Measurements from ENCODE around the gene CATSPERD.

Gene CATSPERD

GRCh38 chr19:5799247-5800241 is 79.1 kb downstream of the CATSPERD start:
- H3K9me3 Mint-ChIP-seq, result no peaks in the 10 kb centered on the region
- H3K27me3 Mint-ChIP-seq, result peaks cover 5% of the 10 kb centered on the region
- no peaks in the 10 kb centered on the region for H3K36me3 Mint-ChIP-seq
- H3K4me1 Mint-ChIP-seq, result peaks cover 18% of the 10 kb centered on the region
- H3K27ac Mint-ChIP-seq, result no peak overlapping the region
- no peak overlapping the region for H3K4me3 Mint-ChIP-seq

DNA sequence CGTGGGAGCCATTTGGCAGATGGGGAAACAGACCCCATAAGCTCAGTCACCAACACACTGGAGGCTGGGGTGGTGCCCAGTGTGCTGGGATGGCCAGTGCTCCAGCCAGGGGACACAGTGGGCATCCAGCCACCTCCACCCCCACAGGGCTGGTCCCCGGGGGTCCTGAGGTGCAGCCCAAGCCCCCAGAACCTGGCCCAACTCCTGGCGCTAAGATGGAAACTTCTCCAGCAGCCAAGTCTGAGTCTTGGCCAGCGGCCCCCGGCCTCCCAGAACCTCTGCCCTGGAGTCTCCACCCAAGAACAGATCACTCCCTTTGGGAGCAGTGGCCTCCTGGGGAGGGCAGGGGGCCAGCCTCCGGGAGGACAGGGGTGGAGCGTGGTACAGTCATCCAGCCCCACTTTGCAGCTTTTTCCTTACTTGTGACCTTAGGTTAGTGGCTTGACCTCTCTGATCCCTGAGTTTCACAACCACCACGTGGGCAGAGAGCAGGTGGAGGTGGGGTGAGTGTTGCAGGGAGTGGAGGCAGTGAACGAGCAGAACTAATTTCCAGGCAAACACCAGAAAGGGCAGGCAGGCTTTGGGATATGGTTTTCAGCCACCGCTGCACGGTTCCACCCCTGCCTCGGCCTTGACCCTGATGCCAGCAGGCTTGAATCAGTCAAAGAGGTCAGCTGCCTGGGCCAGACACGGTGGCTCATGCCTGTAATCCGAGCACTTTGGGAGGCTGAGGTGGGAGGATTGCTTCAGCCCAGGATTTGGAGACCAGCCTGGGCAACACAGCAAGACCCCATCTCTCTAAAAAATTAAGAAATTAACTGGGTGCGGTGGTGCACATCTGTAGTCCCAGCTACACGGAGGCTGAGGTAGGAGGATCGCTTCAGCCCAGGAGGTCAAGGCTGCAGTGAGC is 80.2 kb downstream of the CATSPERD start:
- no peaks in the 10 kb centered on the region for H3K36me3 Mint-ChIP-seq
- H3K27me3 Mint-ChIP-seq, result peaks cover 5% of the 10 kb centered on the region
- no peak overlapping the region for H3K27ac Mint-ChIP-seq
- no peaks in the 10 kb centered on the region for H3K9me3 Mint-ChIP-seq
- peaks cover 18% of the 10 kb centered on the region for H3K4me1 Mint-ChIP-seq
- no peak overlapping the region for H3K4me3 Mint-ChIP-seq

DNA sequence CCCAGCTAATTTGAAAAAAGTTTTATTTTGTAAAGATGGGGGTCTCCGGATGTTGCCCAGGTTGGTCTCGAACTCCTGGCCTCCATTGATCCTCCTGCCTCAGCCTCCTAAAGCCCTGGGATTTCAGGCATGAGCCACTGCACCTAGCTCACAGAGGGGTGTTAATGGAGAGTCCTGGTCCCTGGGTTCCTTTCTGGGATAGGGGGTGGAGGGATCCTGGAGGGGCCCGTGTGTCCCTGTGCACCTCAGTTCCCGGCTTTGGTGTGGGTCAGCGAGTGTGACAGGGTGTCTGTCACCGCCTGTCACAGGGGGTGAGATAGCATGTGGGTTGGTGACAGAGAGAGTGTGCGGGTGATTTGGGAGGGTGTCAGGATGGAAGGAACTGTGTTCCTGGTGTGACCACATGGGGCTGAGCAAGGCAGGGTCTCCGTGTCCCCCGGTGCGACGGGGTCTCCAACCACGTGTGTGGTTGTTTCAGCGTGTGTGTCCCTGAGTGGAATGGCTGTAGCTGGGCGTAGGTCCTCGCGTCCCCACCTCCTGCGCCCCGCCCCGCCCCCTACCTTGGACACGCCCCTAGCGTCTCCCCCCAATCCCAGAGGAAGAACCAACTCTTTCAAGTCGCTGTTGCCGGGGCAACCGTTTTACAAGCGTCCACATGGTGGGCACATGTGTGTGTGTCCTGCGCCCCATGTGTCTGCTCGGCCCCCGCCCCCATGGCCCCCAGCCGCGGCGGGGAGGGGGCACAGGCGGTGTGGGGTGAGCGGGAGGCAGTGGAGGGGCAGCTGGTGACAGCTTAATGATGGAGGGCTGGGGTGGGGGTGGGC is 81.6 kb downstream of the CATSPERD start:
- H3K27me3 Mint-ChIP-seq, result peaks cover 5% of the 10 kb centered on the region
- no peaks in the 10 kb centered on the region for H3K9me3 Mint-ChIP-seq
- peak overlapping the region; percentile 34 for H3K4me3 Mint-ChIP-seq
- no peaks in the 10 kb centered on the region for H3K36me3 Mint-ChIP-seq
- H3K4me1 Mint-ChIP-seq, result peaks cover 18% of the 10 kb centered on the region
- H3K27ac Mint-ChIP-seq, result peak overlapping the region; percentile 63

- Mint-ChIP-seq H3K27ac (no peak overlapping the region), H3K4me3 (peak overlapping the region; percentile 57), H3K9me3 (no peaks in the 10 kb centered on the region), H3K27me3 (peaks cover 5% of the 10 kb centered on the region), H3K36me3 (no peaks in the 10 kb centered on the region), H3K4me1 (peaks cover 18% of the 10 kb centered on the region)
Measured at GRCh38 chr19:5803441-5803751, 83.0 kb downstream of the CATSPERD start.

GRCh38 chr19:5803752-5804515 is 83.5 kb downstream of the CATSPERD start:
- Mint-ChIP-seq H3K27me3 (peaks cover 4% of the 10 kb centered on the region), H3K4me1 (peaks cover 18% of the 10 kb centered on the region), H3K9me3 (no peaks in the 10 kb centered on the region), H3K27ac (peak overlapping the region; percentile 84), H3K36me3 (no peaks in the 10 kb centered on the region), H3K4me3 (peak overlapping the region; percentile 74)

- Mint-ChIP-seq H3K36me3 (no peaks in the 10 kb centered on the region), H3K27me3 (peaks cover 3% of the 10 kb centered on the region), H3K4me3 (peak within 1 kb of the TSS; percentile 74), H3K9me3 (no peaks in the 10 kb centered on the region), H3K27ac (peak within 1 kb of the TSS; percentile 84), H3K4me1 (peaks cover 18% of the 10 kb centered on the region)
Measured at GRCh38 chr19:5804516-5805461, 84.4 kb downstream of the CATSPERD start, which contains the start of gene NRTN. Gene NRTN (plus strand): TSS chr19:5805067. CDS start chr19:5824166, 19,099 bp downstream.

DNA sequence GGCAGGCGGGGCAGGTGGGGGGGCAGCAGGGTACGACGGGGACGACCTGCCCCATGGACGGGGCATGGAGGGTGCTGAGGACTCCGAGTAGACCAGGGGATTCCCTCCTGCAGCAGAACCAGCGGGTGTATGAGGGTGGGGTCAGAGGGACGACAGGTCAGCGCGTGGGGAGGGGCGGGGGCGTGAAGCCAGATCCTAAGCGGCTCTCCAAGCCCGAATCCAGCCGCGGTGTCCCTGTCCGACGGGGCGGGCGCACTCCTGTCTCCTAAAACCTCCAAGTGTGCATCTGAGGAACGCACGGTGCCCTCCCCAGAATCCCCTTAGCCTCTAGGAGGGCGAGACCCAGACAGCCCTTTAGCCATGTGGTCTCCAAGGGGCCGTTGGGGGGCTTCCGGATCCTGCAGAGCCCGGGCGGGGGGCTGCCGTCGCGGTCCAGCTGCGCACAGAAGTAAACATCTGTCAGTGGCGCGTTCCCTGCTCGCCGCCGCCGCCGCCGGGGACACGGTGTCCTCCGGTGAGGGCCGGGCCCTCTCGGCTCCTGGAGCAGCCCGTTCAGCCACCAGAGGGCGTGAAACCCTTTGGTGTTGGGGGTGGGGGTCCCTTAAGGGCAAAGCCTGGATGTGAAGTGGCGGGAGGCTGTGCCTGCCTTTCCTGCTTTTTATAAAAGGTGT is 85.2 kb downstream of the CATSPERD start:
- Mint-ChIP-seq H3K36me3 (no peaks in the 10 kb centered on the region), H3K27me3 (peaks cover 2% of the 10 kb centered on the region), H3K27ac (no peak overlapping the region), H3K4me1 (peaks cover 18% of the 10 kb centered on the region), H3K9me3 (no peaks in the 10 kb centered on the region), H3K4me3 (no peak overlapping the region)

DNA sequence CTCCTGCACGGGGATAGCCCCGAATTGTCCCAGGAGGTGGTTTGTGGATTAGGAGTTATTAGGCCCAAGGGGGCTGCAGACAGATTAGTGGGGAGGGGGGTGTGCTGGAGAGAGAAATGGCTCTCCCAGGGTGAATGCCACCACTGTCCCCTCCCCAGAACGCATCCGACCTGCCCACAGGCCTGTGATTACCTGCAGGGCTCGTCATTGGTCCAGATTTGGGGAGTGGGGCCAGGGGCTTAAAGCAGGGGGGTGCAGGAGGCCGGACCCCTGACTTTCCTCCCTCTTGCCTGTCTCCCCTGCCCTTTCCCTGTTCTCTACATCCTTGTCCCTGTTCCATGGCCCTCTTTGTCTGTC is 85.7 kb downstream of the CATSPERD start:
- H3K4me3 Mint-ChIP-seq, result peak overlapping the region; percentile 49
- no peaks in the 10 kb centered on the region for H3K27me3 Mint-ChIP-seq
- no peaks in the 10 kb centered on the region for H3K9me3 Mint-ChIP-seq
- H3K4me1 Mint-ChIP-seq, result peaks cover 18% of the 10 kb centered on the region
- H3K36me3 Mint-ChIP-seq, result no peaks in the 10 kb centered on the region
- no peak overlapping the region for H3K27ac Mint-ChIP-seq

GRCh38 chr19:5806905-5807304 is 86.5 kb downstream of the CATSPERD start:
- Mint-ChIP-seq H3K4me1 (peaks cover 15% of the 10 kb centered on the region), H3K36me3 (no peaks in the 10 kb centered on the region), H3K4me3 (no peak overlapping the region), H3K9me3 (no peaks in the 10 kb centered on the region), H3K27me3 (no peaks in the 10 kb centered on the region), H3K27ac (no peak overlapping the region)

DNA sequence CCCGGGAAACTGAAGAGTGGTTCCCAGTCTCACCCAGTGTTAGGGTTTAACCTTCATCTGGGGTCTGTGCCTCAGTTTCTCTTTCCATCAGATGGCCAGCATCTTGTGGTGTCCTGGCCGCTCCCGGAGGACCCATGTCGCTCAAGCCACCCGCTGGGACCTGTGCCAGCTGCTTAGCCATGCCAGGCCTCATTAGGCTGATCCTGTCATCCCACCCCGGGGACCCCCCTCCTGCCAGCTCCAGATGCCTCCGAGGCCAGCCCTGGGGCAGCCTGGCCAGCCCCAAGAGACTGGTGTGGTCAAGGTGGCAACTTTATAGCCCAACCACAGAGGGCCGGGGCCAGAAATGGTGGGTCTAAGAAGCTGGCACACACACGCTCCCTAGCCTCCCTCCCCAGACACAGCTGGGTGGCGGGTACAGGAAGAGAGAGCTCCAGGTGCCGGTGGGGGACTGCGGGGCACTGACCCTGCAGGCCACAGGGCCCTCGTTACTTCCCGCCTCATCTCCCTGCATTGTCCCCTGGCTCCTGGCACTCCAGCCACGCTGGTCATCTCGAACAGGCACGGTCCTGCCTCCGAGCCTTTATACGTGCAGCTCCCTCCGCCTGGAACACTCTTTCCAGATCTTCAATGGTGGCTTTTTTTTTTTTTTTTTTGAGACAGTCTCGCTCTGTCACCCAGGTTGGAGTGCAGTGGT is 87.8 kb downstream of the CATSPERD start:
- Mint-ChIP-seq H3K27ac (no peak overlapping the region), H3K4me1 (peaks cover 11% of the 10 kb centered on the region), H3K27me3 (no peaks in the 10 kb centered on the region), H3K4me3 (no peak overlapping the region), H3K9me3 (no peaks in the 10 kb centered on the region), H3K36me3 (no peaks in the 10 kb centered on the region)

DNA sequence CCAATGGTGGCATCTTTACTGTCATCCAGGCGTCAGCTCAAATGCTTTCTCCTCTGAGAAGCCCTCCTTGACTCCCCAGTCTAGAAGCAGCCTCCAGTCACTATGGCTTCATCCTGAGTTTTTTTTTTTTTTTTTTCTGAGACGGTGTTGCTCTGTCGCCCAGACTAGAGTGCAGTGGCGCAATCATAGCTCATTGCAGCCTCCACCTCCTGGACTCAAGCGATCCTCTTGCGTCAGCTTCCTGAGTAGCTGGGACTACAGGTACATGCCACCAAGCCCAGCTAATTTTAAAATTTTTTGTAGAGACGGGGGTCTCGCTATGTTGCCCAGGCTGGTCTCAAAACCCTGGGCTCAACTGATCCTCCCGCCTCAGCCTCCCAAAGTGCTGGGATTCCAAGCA is 88.6 kb downstream of the CATSPERD start:
- Mint-ChIP-seq H3K36me3 (no peaks in the 10 kb centered on the region), H3K9me3 (no peaks in the 10 kb centered on the region), H3K27ac (no peak overlapping the region), H3K4me1 (peaks cover 5% of the 10 kb centered on the region), H3K27me3 (no peaks in the 10 kb centered on the region), H3K4me3 (no peak overlapping the region)

- Mint-ChIP-seq H3K9me3 (no peaks in the 10 kb centered on the region), H3K4me1 (peaks cover under 1% of the 10 kb centered on the region), H3K27me3 (no peaks in the 10 kb centered on the region), H3K27ac (no peak overlapping the region), H3K36me3 (no peaks in the 10 kb centered on the region), H3K4me3 (no peak overlapping the region)
Measured at GRCh38 chr19:5809469-5809868, 89.0 kb downstream of the CATSPERD start.

- Mint-ChIP-seq H3K27ac (no peak overlapping the region), H3K4me1 (no peaks in the 10 kb centered on the region)
Measured at GRCh38 chr19:5811117-5811516, 90.7 kb downstream of the CATSPERD start.

More at GRCh38 chr19:5811117-5811516, 90.7 kb downstream of the CATSPERD start:
- no peak overlapping the region for H3K4me3 Mint-ChIP-seq
- H3K9me3 Mint-ChIP-seq, result no peaks in the 10 kb centered on the region
- no peaks in the 10 kb centered on the region for H3K27me3 Mint-ChIP-seq
- no peaks in the 10 kb centered on the region for H3K36me3 Mint-ChIP-seq
